WTC11 (cell line): ENCODE data around the gene PCDHA13. TPM values are rescaled to one million over a fixed set of nuclear protein-coding genes. Genes with fewer than 3 reads are reported as not detected.

ENCODE experiments used
- ATAC-seq: fragments of 200-7000 bp; cut with Tn5 transposase; 2 replicates; pipeline ENCODE4 v1.10.0; 2021; ENCODE audit warnings: mild to moderate bottlenecking, moderate library complexity
- CTCF ChIA-PET: fragments of 300-600 bp; sonication (Branson Sonifier 250); formaldehyde crosslinking; loops from one replicate; lab custom pipeline; 2021; ENCODE audit warnings: antibody characterized with exemption; lab: Charles Lee
- POLR2A ChIA-PET: fragments of 350-600 bp; sonication (Branson Sonifier 250); formaldehyde crosslinking; loops from one replicate; lab custom pipeline; 2021; ENCODE audit warnings: antibody characterized with exemption; lab: Charles Lee
- DNase-seq: peaks from one replicate; pipeline ENCODE4 v3.0.0; 2021; ENCODE audit warnings: low spot score
- H3K27ac Mint-ChIP-seq: 2 replicates; pipeline ENCODE4 v1.8.0; 2021; ENCODE audit warnings: mixed read lengths
- H3K27me3 Mint-ChIP-seq: 2 replicates; pipeline ENCODE4 v1.8.0; 2021; ENCODE audit warnings: low read depth, mild to moderate bottlenecking, moderate library complexity, mixed read lengths
- H3K36me3 Mint-ChIP-seq: 2 replicates; pipeline ENCODE4 v1.8.0; 2021; ENCODE audit warnings: mixed read lengths
- H3K4me1 Mint-ChIP-seq: 2 replicates; pipeline ENCODE4 v1.8.0; 2022; ENCODE audit warnings: mixed read lengths
- H3K4me3 Mint-ChIP-seq: 2 replicates; pipeline ENCODE4 v1.8.0; 2021; ENCODE audit warnings: mild to moderate bottlenecking, moderate library complexity, mixed read lengths
- H3K9me3 Mint-ChIP-seq: 2 replicates; pipeline ENCODE4 v1.8.0; 2021; ENCODE audit warnings: mixed read lengths
- ATF2 ChIP-seq: sonication (generic); formaldehyde crosslinking; IDR thresholded peaks from 2 replicates; pipeline ENCODE4 v1.8.1; 2022; ENCODE audit warnings: low read depth, missing genetic modification reagents, borderline replicate concordance
- CDX4 ChIP-seq: fragments of 250-450 bp; sonication (Bioruptor Pico); IDR thresholded peaks from 2 replicates; pipeline ENCODE4 v1.9.0; 2021; ENCODE audit warnings: moderate library complexity, mild to moderate bottlenecking, inconsistent platforms, borderline replicate concordance
- E2F4 ChIP-seq: sonication (generic); formaldehyde crosslinking; IDR thresholded peaks from 2 replicates; pipeline ENCODE4 v1.8.1; 2022; ENCODE audit warnings: low read depth, mild to moderate bottlenecking, moderate library complexity, missing genetic modification reagents, borderline replicate concordance
- EMX1 ChIP-seq: fragments of 250-450 bp; sonication (Bioruptor Pico); IDR thresholded peaks from 2 replicates; pipeline ENCODE4 v1.8.0; 2021; ENCODE audit warnings: mild to moderate bottlenecking
- ESRRA ChIP-seq: sonication (generic); formaldehyde crosslinking; IDR thresholded peaks from 2 replicates; pipeline ENCODE4 v1.8.1; 2022; ENCODE audit warnings: mild to moderate bottlenecking, missing genetic modification reagents, borderline replicate concordance
- FOXP4 ChIP-seq: sonication (generic); formaldehyde crosslinking; IDR thresholded peaks from 2 replicates; pipeline ENCODE4 v1.8.0; 2022; ENCODE audit warnings: mild to moderate bottlenecking, missing genetic modification reagents
- GTF2I ChIP-seq: fragments of 250-450 bp; sonication (Bioruptor Pico); conservative IDR thresholded peaks from 2 replicates; pipeline ENCODE4 v1.4.0; 2021; ENCODE audit warnings: mild to moderate bottlenecking
- HMGA2 ChIP-seq: fragments of 250-450 bp; sonication (Bioruptor Pico); IDR thresholded peaks from 2 replicates; pipeline ENCODE4 v1.4.0; 2021; ENCODE audit warnings: mild to moderate bottlenecking, moderate library complexity
- IRF1 ChIP-seq: sonication (generic); formaldehyde crosslinking; IDR thresholded peaks from 2 replicates; pipeline ENCODE4 v1.8.0; 2023; ENCODE audit warnings: missing genetic modification reagents
- JUN ChIP-seq: sonication (generic); formaldehyde crosslinking; IDR thresholded peaks from 2 replicates; pipeline ENCODE4 v1.8.0; 2023; ENCODE audit warnings: mild to moderate bottlenecking, missing genetic modification reagents
- MLX ChIP-seq: sonication (generic); formaldehyde crosslinking; IDR thresholded peaks from 2 replicates; pipeline ENCODE4 v1.8.1; 2023; ENCODE audit warnings: mild to moderate bottlenecking, missing genetic modification reagents, moderate library complexity
- PRRX2 ChIP-seq: fragments of 250-450 bp; sonication (Bioruptor Pico); IDR thresholded peaks from 2 replicates; pipeline ENCODE4 v1.8.0; 2021; ENCODE audit warnings: mild to moderate bottlenecking
- SMAD3 ChIP-seq: sonication (generic); formaldehyde crosslinking; IDR thresholded peaks from 2 replicates; pipeline ENCODE4 v1.8.0; 2022; ENCODE audit warnings: missing genetic modification reagents, mild to moderate bottlenecking, borderline replicate concordance
- SMAD4 ChIP-seq: sonication (generic); formaldehyde crosslinking; IDR thresholded peaks from 2 replicates; pipeline ENCODE4 v1.8.0; 2022; ENCODE audit warnings: mild to moderate bottlenecking, missing genetic modification reagents
- SP1 ChIP-seq: sonication (generic); formaldehyde crosslinking; conservative IDR thresholded peaks from 2 replicates; pipeline ENCODE4 v1.8.1; 2022; ENCODE audit warnings: missing genetic modification reagents
- TEAD1 ChIP-seq: sonication (generic); formaldehyde crosslinking; IDR thresholded peaks from 2 replicates; pipeline ENCODE4 v1.8.0; 2022; ENCODE audit warnings: mild to moderate bottlenecking, missing genetic modification reagents
- TEAD4 ChIP-seq: sonication (generic); formaldehyde crosslinking; IDR thresholded peaks from 2 replicates; pipeline ENCODE4 v1.8.0; 2022; ENCODE audit warnings: mild to moderate bottlenecking, missing genetic modification reagents
- TP53 ChIP-seq: sonication (generic); formaldehyde crosslinking; IDR thresholded peaks from 2 replicates; pipeline ENCODE4 v1.8.1; 2023; ENCODE audit warnings: mild to moderate bottlenecking, missing genetic modification reagents
- USF1 ChIP-seq: sonication (generic); formaldehyde crosslinking; IDR thresholded peaks from 2 replicates; pipeline ENCODE4 v1.8.0; 2022; ENCODE audit warnings: mild to moderate bottlenecking, missing genetic modification reagents
- USF2 ChIP-seq: sonication (generic); formaldehyde crosslinking; IDR thresholded peaks from 2 replicates; pipeline ENCODE4 v1.8.1; 2023; ENCODE audit warnings: mild to moderate bottlenecking, missing genetic modification reagents, moderate library complexity
- ZNF317 ChIP-seq: sonication (generic); formaldehyde crosslinking; IDR thresholded peaks from 2 replicates; pipeline ENCODE4 v1.8.1; 2023; ENCODE audit warnings: low read depth, mild to moderate bottlenecking, moderate library complexity, missing genetic modification reagents, borderline replicate concordance
- total RNA-seq: library from RNA; stranded (reverse); gene quantifications from 3 replicates; pipeline ENCODE4 v1.2.3, GENCODE V29; 2021

Gene PCDHA13
- total RNA-seq, 1 experiment from 2014 or later, result 3.8 TPM

GRCh38 chr5:140883927-140884697, 2.2 kb downstream of the PCDHA13 start:
- H3K9me3 Mint-ChIP-seq, result no peaks in the 10 kb centered on the region
- CTCF ChIA-PET, result interaction anchor here (1.5 to 7.5 kb wide), 3 partner anchors 15 to 157 kb away, joined by 4 to 77 read pairs (median 13); partner anchors contain the start of gene PCDHA11
- ATAC-seq, result peak; percentile 63
- TF ChIP-seq TEAD1 (CRISPR knock-in tag) (no peak), SP1 (CRISPR knock-in tag) (no peak), JUN (CRISPR knock-in tag) (no peak), ESRRA (CRISPR knock-in tag) (no peak), CDX4 (CRISPR knock-in tag) (no peak), PRRX2 (CRISPR knock-in tag) (no peak), E2F4 (CRISPR knock-in tag) (no peak), SMAD4 (CRISPR knock-in tag) (no peak), FOXP4 (no peak), USF2 (CRISPR knock-in tag) (no peak)
- TF ChIP-seq, all 79 proteins: peak for 0
- Mint-ChIP-seq H3K27me3 (no peaks in the 10 kb centered on the region), H3K27ac (no peak overlapping the region), H3K4me3 (no peak overlapping the region), H3K36me3 (no peaks in the 10 kb centered on the region; the same call in 1 of the 2 replicates), H3K4me1 (peaks cover 16% of the 10 kb centered on the region; the same call in 1 of the 2 replicates)
- POLR2A ChIA-PET, result no interaction called here
- no peak for DNase-seq

GRCh38 chr5:140916325-140916724, 34.4 kb downstream of the PCDHA13 start:
- Mint-ChIP-seq H3K27ac (no peak overlapping the region), H3K36me3 (peaks cover 4% of the 10 kb centered on the region; the same call in 1 of the 2 replicates), H3K27me3 (no peaks in the 10 kb centered on the region; the same call in 1 of the 2 replicates), H3K4me1 (no peaks in the 10 kb centered on the region), H3K9me3 (peaks cover 25% of the 10 kb centered on the region), H3K4me3 (no peak overlapping the region)
- no peak for DNase-seq
- TF ChIP-seq USF1 (CRISPR knock-in tag) (no peak), HMGA2 (CRISPR knock-in tag) (no peak)
- POLR2A ChIA-PET, result no interaction called here
- CTCF ChIA-PET, result interaction anchor here (0.7 to 1.5 kb wide), 4 partner anchors 10 to 124 kb away, joined by 3 to 12 read pairs (median 3); partner anchors contain the start of gene PCDHAC1
- no peak for ATAC-seq

- ChIA-PET POLR2A (no interaction called here), CTCF (interaction anchor here (1.7 kb wide), 1 partner anchor 116 kb away, joined by 4 read pairs; no protein-coding TSS in a partner anchor)
- H3K36me3 Mint-ChIP-seq, result no peaks in the 10 kb centered on the region
- peaks cover 21% of the 10 kb centered on the region for H3K4me1 Mint-ChIP-seq
- TF ChIP-seq SP1 (CRISPR knock-in tag), result no peak
- no peak for TF ChIP-seq EMX1 (CRISPR knock-in tag)
- no peak for TF ChIP-seq ZNF317 (CRISPR knock-in tag)
- TF ChIP-seq MLX (CRISPR knock-in tag), result no peak
- TF ChIP-seq TP53 (CRISPR knock-in tag), result no peak
- TF ChIP-seq SMAD3 (CRISPR knock-in tag), result no peak
- TF ChIP-seq GTF2I, result no peak
- no peak for TF ChIP-seq TEAD4 (CRISPR knock-in tag)
- TF ChIP-seq IRF1 (CRISPR knock-in tag), result no peak
- TF ChIP-seq ATF2 (CRISPR knock-in tag), result no peak
- no peak overlapping the region for H3K27ac Mint-ChIP-seq
- H3K4me3 Mint-ChIP-seq, result no peak overlapping the region
- H3K27me3 Mint-ChIP-seq, result peaks cover 30% of the 10 kb centered on the region
- no peak for DNase-seq
- ATAC-seq, result no peak
- no peaks in the 10 kb centered on the region for H3K9me3 Mint-ChIP-seq
Observed at GRCh38 chr5:140923601-140924000, 41.7 kb downstream of the PCDHA13 start.
